ENCODE data around the gene JAKMIP1.

The JAKMIP1 gene

DNA sequence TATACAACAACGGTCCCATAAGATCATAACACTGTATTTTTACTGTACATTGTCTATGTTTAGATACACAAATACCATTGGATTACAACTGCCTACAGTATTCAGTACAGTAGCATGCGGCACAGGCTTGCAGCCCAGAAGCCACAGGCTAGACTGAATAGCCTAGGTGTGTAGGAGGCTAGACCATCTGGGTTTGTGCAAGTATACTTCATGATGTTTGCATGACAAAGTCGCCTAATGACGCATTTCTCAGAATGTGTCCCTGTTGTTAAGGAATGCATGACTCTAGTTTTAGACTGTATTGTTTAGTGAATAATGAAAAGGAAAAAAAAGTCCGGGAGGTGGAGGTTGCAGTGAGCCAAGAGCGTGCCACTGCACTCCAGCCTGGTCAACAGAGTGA is 125.6 kb downstream of the JAKMIP1 start:
- H3K27ac ChIP-seq (ENCODE audit: low read length), result no peak overlapping the region
- H2AFZ ChIP-seq (ENCODE audit: low read length), result no peak overlapping the region
- H3K36me3 ChIP-seq (replicated peaks; ENCODE audit: insufficient read depth, low read length), result no peaks in the 10 kb centered on the region
- no peaks in the 10 kb centered on the region for H3K27me3 ChIP-seq (replicated peaks; ENCODE audit: insufficient read depth, low read length)
- peaks cover 6% of the 10 kb centered on the region; the same call in 1 of the 2 replicates for H3K4me1 ChIP-seq (ENCODE audit: low read length)
- H4K20me1 ChIP-seq (ENCODE audit: insufficient read depth, low read length), result no peaks in the 10 kb centered on the region
- no peak overlapping the region for H3K4me2 ChIP-seq (ENCODE audit: low read depth, low read length)
- no peak for DNase-seq
- H3K4me3 ChIP-seq (ENCODE audit: low read length), result no peak overlapping the region
- H3F3A ChIP-seq (ENCODE audit: insufficient read depth, low read length), result no peaks in the 10 kb centered on the region
- no peak overlapping the region for H3K9ac ChIP-seq (ENCODE audit: low read length)
- H3K79me2 ChIP-seq (ENCODE audit: low read length), result no peaks in the 10 kb centered on the region
- H3K9me3 ChIP-seq (replicated peaks; ENCODE audit: insufficient read depth, low read length), result no peaks in the 10 kb centered on the region
- no peaks in the 10 kb centered on the region for H3K9me2 ChIP-seq (replicated peaks; ENCODE audit: insufficient read depth, low read length)
- TF ChIP-seq EZH2 (optimal IDR thresholded peaks at IDR 0.05; ENCODE audit: low read depth, low read length), result no peak
- TF ChIP-seq, protein P1, sequence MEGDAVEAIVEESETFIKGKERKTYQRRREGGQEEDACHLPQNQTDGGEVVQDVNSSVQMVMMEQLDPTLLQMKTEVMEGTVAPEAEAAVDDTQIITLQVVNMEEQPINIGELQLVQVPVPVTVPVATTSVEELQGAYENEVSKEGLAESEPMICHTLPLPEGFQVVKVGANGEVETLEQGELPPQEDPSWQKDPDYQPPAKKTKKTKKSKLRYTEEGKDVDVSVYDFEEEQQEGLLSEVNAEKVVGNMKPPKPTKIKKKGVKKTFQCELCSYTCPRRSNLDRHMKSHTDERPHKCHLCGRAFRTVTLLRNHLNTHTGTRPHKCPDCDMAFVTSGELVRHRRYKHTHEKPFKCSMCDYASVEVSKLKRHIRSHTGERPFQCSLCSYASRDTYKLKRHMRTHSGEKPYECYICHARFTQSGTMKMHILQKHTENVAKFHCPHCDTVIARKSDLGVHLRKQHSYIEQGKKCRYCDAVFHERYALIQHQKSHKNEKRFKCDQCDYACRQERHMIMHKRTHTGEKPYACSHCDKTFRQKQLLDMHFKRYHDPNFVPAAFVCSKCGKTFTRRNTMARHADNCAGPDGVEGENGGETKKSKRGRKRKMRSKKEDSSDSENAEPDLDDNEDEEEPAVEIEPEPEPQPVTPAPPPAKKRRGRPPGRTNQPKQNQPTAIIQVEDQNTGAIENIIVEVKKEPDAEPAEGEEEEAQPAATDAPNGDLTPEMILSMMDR (IDR thresholded peaks at IDR 0.05; ENCODE audit: low read length), result no peak
- TF ChIP-seq EZH2phosphoT487 (IDR thresholded peaks at IDR 0.05; ENCODE audit: low read length), result no peak

DNA sequence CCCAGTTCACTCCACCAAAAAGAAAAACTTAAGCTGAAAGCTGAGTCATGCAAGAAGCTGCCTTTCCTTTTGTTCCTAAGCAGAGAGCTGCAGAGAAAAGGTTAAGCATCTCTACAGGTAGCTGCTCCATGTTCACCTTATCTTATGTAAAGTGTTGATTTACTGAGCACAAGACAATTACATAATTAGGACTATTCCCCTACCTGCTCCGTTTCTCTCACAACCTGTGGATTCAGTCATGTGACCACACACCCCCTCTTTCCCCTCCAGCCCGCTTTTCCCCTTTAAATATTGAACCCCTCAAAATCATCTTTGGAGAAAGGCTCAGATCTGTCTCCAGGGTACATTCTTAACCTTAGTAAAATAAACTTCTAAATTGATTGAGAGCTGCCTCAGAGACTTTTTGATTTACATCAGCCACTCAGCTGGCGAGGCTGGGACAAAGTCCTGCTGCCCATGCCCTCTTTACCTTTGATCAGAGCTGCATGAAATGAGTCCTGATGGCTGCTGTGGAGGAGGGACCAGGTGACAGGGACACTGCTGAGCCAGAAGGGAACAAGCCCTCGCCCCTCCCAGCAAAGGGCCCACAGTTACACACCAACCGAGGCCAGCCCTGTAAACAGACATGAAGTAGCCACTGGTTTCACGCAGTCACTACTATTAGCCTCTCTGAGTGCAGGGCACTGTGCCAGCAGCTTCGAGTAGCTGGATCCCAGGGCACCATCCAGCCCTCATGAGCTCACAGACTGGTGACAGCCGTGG is 128.2 kb downstream of the JAKMIP1 start:
- H3K36me3 ChIP-seq (replicated peaks; ENCODE audit: insufficient read depth, low read length), result no peaks in the 10 kb centered on the region
- no peak for DNase-seq
- H3K9me2 ChIP-seq (replicated peaks; ENCODE audit: insufficient read depth, low read length), result no peaks in the 10 kb centered on the region
- no peaks in the 10 kb centered on the region for H3K27me3 ChIP-seq (replicated peaks; ENCODE audit: insufficient read depth, low read length)
- TF ChIP-seq EZH2phosphoT487 (IDR thresholded peaks at IDR 0.05; ENCODE audit: low read length), result no peak
- TF ChIP-seq, protein P1 (IDR thresholded peaks at IDR 0.05; ENCODE audit: low read length), result no peak
- no peak for TF ChIP-seq EZH2 (optimal IDR thresholded peaks at IDR 0.05; ENCODE audit: low read depth, low read length)
- no peaks in the 10 kb centered on the region for H3K9me3 ChIP-seq (replicated peaks; ENCODE audit: insufficient read depth, low read length)
- H3K9ac ChIP-seq (ENCODE audit: low read length), result no peak overlapping the region
- H3F3A ChIP-seq (ENCODE audit: insufficient read depth, low read length), result no peaks in the 10 kb centered on the region
- H3K79me2 ChIP-seq (ENCODE audit: low read length), result no peaks in the 10 kb centered on the region
- peaks cover 6% of the 10 kb centered on the region; the same call in 1 of the 2 replicates for H3K4me1 ChIP-seq (ENCODE audit: low read length)
- H4K20me1 ChIP-seq (ENCODE audit: insufficient read depth, low read length), result no peaks in the 10 kb centered on the region
- no peak overlapping the region for H3K27ac ChIP-seq (ENCODE audit: low read length)
- no peak overlapping the region for H2AFZ ChIP-seq (ENCODE audit: low read length)
- H3K4me3 ChIP-seq (ENCODE audit: low read length), result no peak overlapping the region
- H3K4me2 ChIP-seq (ENCODE audit: low read depth, low read length), result no peak overlapping the region

DNA sequence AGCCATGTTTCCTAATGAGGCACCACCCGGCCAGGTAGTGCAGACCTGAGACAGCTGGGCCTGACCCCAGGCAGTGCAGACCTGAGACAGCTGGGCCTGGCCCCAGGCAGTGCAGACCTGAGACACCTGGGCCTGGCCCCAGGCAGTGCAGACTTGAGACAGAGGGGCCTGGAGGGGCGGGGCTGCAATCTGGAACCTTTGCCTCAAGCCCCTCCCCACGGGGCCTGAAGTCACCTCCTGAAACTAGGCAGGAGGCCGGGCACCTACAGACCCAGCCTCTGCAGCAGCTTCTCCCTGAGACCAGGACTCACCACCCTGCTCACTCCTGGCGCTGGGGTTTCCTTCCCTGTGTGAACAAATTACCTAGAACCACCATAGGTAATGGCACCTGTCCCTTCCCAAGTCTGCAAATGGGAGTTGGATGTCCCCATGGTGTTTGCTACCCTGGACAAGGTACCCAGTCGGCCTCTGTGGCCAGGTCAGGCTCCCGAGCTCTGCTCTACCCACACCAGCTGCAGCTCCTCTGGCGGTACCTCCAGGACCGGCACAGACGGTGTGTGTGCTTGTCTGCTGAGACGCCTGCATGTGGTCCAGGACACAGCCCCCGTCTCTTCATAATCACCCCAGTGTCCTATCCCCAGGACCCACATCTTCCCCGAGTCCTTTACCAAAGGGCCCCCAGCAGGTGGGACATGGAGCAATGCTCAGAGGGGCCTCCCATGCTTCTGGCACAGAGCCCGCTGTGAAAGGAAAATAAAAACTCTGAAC is 129.0 kb downstream of the JAKMIP1 start:
- H3K36me3 ChIP-seq (replicated peaks; ENCODE audit: insufficient read depth, low read length), result no peaks in the 10 kb centered on the region
- H3K4me1 ChIP-seq (ENCODE audit: low read length), result peaks cover 6% of the 10 kb centered on the region; the same call in 1 of the 2 replicates
- no peaks in the 10 kb centered on the region for H3F3A ChIP-seq (ENCODE audit: insufficient read depth, low read length)
- H2AFZ ChIP-seq (ENCODE audit: low read length), result no peak overlapping the region
- H3K9me3 ChIP-seq (replicated peaks; ENCODE audit: insufficient read depth, low read length), result no peaks in the 10 kb centered on the region
- no peaks in the 10 kb centered on the region for H4K20me1 ChIP-seq (ENCODE audit: insufficient read depth, low read length)
- no peak overlapping the region for H3K4me2 ChIP-seq (ENCODE audit: low read depth, low read length)
- H3K9me2 ChIP-seq (replicated peaks; ENCODE audit: insufficient read depth, low read length), result no peaks in the 10 kb centered on the region
- H3K4me3 ChIP-seq (ENCODE audit: low read length), result no peak overlapping the region
- H3K27ac ChIP-seq (ENCODE audit: low read length), result no peak overlapping the region
- no peak overlapping the region for H3K9ac ChIP-seq (ENCODE audit: low read length)
- DNase-seq, result peak; percentile 66
- H3K27me3 ChIP-seq (replicated peaks; ENCODE audit: insufficient read depth, low read length), result no peaks in the 10 kb centered on the region
- no peaks in the 10 kb centered on the region for H3K79me2 ChIP-seq (ENCODE audit: low read length)
- TF ChIP-seq EZH2 (optimal IDR thresholded peaks at IDR 0.05; ENCODE audit: low read depth, low read length) (no peak), EZH2phosphoT487 (IDR thresholded peaks at IDR 0.05; ENCODE audit: low read length) (no peak)
- TF ChIP-seq, protein P1 (IDR thresholded peaks at IDR 0.05; ENCODE audit: low read length), result no peak

All from MM.1S (cell line).